HG02588 (cell line): ENCODE measurements around the gene PHPT1.
"Not testable (repeated sequence)": the region's sequence is repeated elsewhere in the genome, so short reads cannot be mapped to it uniquely, and the experiment has no call there.

Experiments
- ATAC-seq: cut with Tn5 transposase; IDR thresholded peaks from one replicate; pipeline ENCODE4 v1.9.1; 2021; ENCODE audit warnings: mild to moderate bottlenecking, moderate library complexity; ENCODE audit not compliant: unreplicated experiment

Gene PHPT1

DNA sequence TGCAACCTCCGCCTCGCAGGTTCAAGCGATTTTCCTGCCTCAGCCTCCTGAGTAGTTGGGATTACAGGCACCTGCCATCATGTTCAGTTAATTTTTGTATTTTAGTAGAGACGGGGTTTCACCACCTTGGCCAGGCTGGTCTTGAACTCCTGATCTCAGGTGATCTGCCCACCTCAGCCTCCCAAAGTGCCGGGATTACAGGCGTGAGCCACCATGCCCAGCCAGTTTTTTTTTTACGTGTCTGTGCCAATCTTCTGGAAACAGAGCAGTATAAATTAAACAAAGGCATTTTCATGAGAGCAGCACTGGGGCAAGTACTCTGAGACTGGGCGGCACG lies 33.7 kb downstream of the PHPT1 start:
- not testable (repeated sequence) for ATAC-seq

DNA sequence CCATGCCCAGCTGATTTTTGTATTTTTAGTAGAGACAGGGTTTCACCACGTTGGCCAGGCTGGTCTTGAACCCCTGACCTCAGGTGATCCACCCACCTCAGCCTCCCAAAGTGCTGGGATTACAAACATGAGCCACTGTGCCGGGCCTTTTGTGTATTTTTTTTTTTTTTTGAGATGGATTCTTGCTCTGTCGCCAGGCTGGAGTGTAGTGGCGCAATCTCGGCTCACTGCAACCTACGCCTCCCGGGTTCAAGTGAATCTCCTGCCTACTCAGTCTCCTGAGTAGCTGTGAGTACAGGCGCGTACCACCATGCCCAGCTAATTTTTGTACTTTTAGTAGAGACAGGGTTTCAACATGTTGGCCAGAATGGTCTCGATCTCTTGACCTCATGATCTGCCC lies 34.5 kb downstream of the PHPT1 start:
- not testable (repeated sequence) for ATAC-seq

DNA sequence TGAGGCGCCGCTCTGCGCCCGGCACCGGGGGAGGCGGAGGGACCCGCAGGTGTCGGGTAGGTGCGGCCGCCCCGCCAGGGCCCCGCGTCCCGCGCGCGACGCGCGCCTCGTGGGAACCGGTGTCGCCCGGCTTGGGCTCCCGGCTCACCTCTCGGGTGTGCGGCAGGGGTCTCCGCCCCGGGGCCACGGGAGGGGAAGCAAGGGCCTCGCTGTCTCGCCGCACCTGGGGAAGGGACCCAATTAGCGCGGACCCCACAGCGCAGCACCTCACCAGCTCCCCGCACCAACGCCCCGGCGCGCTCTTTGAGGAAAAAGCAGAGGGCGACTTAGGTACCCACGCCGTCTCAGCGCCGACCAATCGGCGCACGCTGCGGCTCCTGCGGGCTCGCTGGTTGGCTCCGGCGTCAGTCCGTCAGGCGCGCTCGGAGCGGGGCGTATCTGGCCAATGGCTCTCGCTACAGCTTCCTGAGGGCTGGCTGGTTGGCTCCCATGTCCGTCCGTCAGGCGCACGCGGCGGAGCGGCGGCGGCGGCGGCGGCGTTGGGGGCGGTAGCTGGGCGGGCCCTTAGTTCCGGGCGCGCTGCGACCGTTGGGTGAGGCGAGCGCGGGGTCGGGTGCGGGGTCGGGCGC lies 36.9 kb downstream of the PHPT1 start, which contains the start of gene TRAF2:
Gene TRAF2 (plus strand): TSS at position 567 of the 629 bp plus-strand sequence. CDS start 12,225 bp downstream, outside the sequence.
- ATAC-seq = peak; percentile 78

DNA sequence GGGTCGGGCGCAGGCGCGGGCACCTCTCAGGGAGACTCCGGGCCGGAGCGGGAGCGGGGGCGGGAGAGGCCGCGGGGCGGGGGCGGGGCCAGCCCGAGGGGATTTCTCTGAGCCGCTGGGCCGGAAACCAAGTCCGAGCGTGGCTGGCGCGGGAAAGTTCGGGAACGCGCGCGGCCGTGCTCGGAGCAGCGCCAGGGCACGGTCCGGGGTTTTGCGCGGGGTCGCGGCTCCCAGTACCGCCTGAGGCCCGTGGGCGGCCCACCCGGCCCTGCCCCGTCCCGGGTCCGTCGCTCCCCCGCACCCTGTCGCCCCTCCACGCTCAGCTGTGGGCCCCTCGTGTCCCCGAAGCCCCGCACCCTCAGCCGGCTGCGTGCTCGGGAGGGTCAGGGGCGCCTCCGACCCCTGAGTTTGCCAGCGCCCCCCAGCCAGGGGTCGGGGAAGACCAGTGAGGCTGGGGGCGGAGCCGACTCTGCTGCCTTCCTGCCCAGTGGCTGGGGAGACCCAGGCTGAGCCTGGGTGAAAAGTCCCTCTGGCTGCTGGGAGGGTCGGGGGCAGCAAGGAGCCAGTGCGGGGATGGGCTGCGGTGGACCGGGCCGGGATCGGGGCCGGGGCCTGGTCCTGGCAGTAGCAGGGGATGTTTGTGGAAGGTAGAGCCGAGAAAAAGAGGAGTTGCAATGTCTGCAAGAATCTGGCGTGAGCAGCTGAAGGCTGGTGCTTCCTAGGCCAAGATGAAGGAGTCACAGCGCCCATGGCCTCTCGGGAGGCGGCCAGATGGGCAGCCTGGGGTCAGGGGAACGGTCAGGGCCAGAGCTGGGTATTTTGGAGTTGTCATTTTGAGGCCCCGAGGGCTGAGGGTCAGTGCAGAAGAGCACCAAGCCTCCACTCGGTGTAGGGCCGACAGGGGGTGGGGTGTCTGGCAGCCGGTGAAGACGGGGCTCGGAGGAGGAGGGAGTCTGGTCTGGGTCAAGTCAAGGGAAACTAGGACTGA lies 37.7 kb downstream of the PHPT1 start:
- ATAC-seq = peak; percentile 29

DNA sequence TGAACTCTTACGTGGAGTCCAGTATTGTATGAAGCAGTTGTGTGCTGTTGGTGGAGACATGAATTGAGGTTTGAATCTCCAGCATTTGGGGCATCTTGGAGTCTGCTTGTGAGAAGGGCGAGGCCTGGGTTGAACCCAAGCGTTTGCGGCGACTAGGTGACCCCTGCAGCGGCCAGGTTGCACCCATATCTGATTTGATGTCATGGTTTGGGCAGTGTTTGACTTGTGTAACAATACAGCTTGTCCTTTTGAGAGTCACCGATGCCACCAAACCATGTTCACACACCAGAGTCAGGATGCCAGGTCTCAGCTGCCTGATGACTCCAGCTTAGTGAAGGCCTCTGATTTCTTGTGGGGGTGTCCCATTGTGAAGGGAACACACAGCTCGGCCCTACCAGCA lies 39.2 kb downstream of the PHPT1 start:
- no peak for ATAC-seq

DNA sequence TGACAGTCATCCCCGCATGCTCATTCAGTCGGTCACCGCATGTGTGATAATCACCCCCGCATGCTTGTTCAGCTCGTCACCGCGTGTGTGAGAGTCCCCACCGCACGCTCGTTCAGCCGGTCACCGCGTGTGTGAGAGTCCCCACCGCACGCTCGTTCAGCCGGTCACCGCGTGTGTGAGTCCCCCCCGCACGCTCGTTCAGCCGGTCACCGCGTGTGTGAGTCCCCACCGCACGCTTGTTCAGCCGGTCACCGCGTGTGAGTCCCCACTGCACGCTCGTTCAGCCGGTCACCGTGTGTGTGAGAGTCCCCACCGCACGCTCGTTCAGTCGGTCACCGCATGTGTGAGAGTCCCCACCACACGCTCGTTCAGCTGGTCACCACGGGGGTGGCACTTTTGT lies 40.6 kb downstream of the PHPT1 start:
- ATAC-seq = no peak

DNA sequence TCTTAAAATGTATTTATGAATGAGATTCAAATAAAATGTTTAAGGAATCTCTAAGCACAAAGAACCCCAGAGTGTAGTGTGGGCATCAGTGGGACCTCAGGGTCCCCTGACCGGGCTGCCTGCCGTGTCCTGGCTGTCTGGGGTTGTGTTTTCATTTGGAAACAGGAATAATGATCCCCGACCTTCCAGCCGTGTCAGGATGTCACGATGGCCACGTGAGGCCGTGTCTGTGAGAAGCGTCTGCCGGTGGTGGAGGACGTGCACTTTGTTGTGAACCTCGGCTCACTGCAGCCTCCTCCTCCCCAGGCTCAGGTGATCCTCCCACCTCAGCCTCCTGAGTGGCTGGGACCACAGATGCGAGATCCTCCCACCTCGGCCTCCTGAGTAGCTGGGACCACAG lies 41.5 kb downstream of the PHPT1 start:
- no peak for ATAC-seq

DNA sequence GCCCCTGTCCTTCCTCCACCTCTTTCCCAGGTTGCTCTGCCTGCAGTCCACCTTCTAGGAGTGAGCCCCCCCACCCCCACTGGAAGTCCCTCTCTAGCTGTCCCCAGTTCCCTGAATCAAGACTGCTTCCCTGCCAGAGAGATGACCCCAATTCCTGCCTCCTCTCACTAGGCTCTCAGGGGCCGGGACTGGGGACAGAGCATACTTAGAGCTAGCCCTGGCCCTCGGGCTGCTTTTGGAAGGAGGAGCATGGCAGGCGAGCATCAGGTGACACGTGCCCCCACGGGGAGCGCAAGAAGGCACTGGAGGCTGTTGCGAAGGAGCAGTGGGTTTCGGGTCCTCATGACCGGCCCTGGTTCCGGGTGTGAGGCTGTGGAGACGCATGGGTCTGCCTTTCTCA lies 46.8 kb downstream of the PHPT1 start:
- ATAC-seq = no peak

DNA sequence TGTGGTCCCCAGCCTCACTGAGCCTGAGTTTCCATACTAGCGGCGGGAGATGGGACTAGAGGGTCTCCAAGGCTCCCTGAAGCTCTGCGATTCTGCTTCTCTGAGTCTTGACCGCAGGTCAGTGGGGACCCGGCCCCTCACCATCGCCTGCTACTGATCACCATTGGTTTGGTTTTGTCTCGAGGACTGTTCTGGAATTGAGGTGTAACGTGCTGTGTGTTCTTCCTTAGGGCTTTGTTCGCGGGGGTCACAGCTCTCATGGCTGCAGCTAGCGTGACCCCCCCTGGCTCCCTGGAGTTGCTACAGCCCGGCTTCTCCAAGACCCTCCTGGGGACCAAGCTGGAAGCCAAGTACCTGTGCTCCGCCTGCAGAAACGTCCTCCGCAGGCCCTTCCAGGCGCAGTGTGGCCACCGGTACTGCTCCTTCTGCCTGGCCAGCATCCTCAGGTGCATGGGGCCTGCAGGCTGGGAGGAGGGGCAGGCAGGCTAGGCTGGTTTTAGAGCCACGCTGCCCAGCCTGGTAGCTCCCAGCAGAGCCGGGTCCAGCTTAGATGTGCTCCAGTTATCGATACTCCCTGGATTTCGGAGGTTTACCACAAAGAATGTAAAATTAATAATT lies 49.4 kb downstream of the PHPT1 start:
- ATAC-seq = no peak

DNA sequence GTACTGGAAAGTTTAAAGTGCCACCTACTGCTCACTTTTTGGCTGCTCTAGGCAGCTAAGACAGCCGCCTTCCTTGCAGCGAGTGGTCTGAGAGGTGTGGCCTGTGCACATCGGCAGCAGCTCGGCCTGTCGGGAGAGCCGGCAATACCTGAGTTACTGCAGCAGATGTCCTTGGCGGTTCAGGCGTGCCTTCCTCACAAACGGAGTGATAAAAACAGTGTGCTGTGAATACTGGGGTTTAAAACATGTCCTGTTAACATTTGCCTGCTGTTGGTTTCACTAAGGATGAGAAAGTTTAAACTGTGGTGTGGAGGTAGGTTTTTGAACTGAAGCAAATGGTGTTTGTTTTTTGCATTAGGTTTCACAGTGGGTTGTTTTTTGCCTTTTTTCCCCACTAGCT lies 50.0 kb downstream of the PHPT1 start:
- peak; percentile 43 for ATAC-seq

DNA sequence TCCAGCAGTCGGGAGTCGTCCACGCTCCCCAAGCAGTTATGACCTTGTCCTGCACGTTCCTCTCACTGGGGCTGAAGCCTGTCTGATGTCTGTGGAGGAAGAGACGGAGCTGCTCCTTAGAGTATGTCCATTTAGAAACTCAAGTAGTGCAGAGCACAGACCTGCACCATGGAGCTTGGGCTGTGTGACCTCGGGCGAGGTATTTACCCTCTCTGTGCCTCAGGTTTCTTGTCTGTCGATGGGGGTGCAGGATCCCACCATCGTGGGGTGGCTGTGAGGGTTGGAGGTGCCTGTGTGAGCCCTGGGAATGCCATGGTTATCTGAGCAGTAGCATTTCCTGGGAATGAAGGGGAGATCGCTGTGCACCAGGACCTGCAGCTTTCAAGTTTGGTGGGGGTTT lies 51.3 kb downstream of the PHPT1 start:
- ATAC-seq = no peak
